Stomach (tissue), 4 donors: ENCODE data around the gene JUN.

Experiments used
- EP300 ChIP-seq: sonication (generic); formaldehyde crosslinking; IDR thresholded peaks from one replicate; pipeline ENCODE4 v1.6.1; 2017; ENCODE audit warnings: antibody characterized with exemption
- POLR2A ChIP-seq, 4 donors: fragments of 450-650 bp; IDR thresholded peaks; one replicate each; pipeline ENCODE4 v1.6.1; 2016; ENCODE audit warnings: antibody characterized with exemption in 4 of 4, control low read depth in 2 of 4, mild to moderate bottlenecking in 1 of 4, moderate library complexity in 1 of 4
- POLR2AphosphoS5 ChIP-seq, 3 donors: sonication (generic); formaldehyde crosslinking; IDR thresholded peaks; one replicate each; pipeline ENCODE4 v1.6.1; 2016; ENCODE audit warnings: antibody characterized with exemption in 3 of 3
- TF ChIP-seq, protein P1 (sequence below), 7 experiments: fragments of 450-650 bp in 4 of 7; fragments of 200-600 bp in 3 of 7; sonication (generic) in 3 of 7; IDR thresholded peaks; one replicate each; pipeline ENCODE4 v1.5.1; 2016 to 2019; ENCODE audit warnings: antibody characterized with exemption in 7 of 7, control low read depth in 2 of 7, mild to moderate bottlenecking in 1 of 7

DNA sequence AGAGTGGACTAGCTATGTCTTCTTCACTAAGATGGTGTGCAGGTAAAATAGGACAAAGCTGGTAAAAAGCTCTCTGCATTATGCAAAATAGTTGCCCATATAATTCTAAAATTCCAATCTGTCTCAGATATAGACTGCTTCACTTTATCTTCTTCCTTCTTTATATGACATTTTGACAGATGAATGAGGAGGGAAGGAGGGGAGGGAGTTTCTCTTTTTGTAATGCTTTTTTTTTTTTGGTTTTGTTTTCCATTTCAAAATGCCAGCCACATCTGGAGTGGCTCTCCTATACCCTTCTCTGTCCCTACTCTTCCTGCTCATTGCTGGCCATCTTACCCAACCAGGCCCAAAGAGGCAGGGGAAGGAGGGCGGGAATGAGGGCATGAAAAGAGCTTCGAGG lies 24.2 kb upstream of the JUN start:
- TF ChIP-seq, protein P1, sequence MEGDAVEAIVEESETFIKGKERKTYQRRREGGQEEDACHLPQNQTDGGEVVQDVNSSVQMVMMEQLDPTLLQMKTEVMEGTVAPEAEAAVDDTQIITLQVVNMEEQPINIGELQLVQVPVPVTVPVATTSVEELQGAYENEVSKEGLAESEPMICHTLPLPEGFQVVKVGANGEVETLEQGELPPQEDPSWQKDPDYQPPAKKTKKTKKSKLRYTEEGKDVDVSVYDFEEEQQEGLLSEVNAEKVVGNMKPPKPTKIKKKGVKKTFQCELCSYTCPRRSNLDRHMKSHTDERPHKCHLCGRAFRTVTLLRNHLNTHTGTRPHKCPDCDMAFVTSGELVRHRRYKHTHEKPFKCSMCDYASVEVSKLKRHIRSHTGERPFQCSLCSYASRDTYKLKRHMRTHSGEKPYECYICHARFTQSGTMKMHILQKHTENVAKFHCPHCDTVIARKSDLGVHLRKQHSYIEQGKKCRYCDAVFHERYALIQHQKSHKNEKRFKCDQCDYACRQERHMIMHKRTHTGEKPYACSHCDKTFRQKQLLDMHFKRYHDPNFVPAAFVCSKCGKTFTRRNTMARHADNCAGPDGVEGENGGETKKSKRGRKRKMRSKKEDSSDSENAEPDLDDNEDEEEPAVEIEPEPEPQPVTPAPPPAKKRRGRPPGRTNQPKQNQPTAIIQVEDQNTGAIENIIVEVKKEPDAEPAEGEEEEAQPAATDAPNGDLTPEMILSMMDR (IDR thresholded peaks at IDR 0.05) = no peak
- TF ChIP-seq POLR2AphosphoS5 (IDR thresholded peaks at IDR 0.05) = no peak
- TF ChIP-seq POLR2A (IDR thresholded peaks at IDR 0.05) = no peak
- TF ChIP-seq EP300 = no peak
